Loucy (cell line): ENCODE measurements around the gene C19orf12.

Experiments
- H2AFZ ChIP-seq: fragments of 200-600 bp; sonication (generic); 2 replicates; pipeline ENCODE4 v1.6.0; 2016; ENCODE audit warnings: antibody characterized with exemption, mild to moderate bottlenecking, low read length, moderate library complexity
- H3F3A ChIP-seq: fragments of 200-600 bp; 2 replicates; pipeline ENCODE4 v1.6.0; 2016; ENCODE audit warnings: antibody characterized with exemption, low read depth, mild to moderate bottlenecking
- H3K27me3 ChIP-seq: fragments of 200-600 bp; sonication (generic); 2 replicates; pipeline ENCODE4 v1.6.1; 2014; ENCODE audit warnings: low read length, mild to moderate bottlenecking; ENCODE audit not compliant: insufficient read depth, poor library complexity, severe bottlenecking
- H3K36me3 ChIP-seq: fragments of 200-600 bp; sonication (generic); 2 replicates; pipeline ENCODE4 v1.6.1; 2016; ENCODE audit warnings: low read length; ENCODE audit not compliant: insufficient read depth
- H3K4me1 ChIP-seq: fragments of 200-600 bp; sonication (generic); 2 replicates; pipeline ENCODE4 v1.5.1; 2014; ENCODE audit warnings: low read length, mild to moderate bottlenecking; ENCODE audit not compliant: insufficient read depth, poor library complexity, severe bottlenecking
- H3K4me2 ChIP-seq: fragments of 200-600 bp; sonication (generic); 2 replicates; pipeline ENCODE4 v1.6.0; 2014; ENCODE audit warnings: antibody characterized with exemption, low read length, low read depth, mild to moderate bottlenecking; ENCODE audit not compliant: poor library complexity, severe bottlenecking
- H3K4me3 ChIP-seq: fragments of 200-600 bp; sonication (generic); 2 replicates; pipeline ENCODE4 v1.5.1; 2014; ENCODE audit warnings: low read length, mild to moderate bottlenecking, mixed read lengths; ENCODE audit not compliant: poor library complexity, severe bottlenecking
- H3K79me2 ChIP-seq: fragments of 200-600 bp; sonication (generic); 2 replicates; pipeline ENCODE4 v1.6.1; 2014; ENCODE audit warnings: low read length; ENCODE audit not compliant: insufficient read depth
- H3K9ac ChIP-seq: fragments of 200-600 bp; sonication (generic); 2 replicates; pipeline ENCODE4 v1.6.0; 2014; ENCODE audit warnings: mild to moderate bottlenecking, low read depth, low read length, moderate library complexity; ENCODE audit not compliant: poor library complexity, severe bottlenecking
- H3K9me2 ChIP-seq: fragments of 200-600 bp; sonication (generic); replicated peaks from 2 replicates; pipeline ENCODE4 v1.6.1; 2016; ENCODE audit warnings: low read depth, low read length, mixed read lengths
- H3K9me3 ChIP-seq: fragments of 200-600 bp; sonication (generic); 2 replicates; pipeline ENCODE4 v1.6.1; 2014; ENCODE audit warnings: mild to moderate bottlenecking, antibody characterized with exemption, low read length, low read depth; ENCODE audit not compliant: insufficient read depth
- H4K20me1 ChIP-seq: fragments of 200-600 bp; sonication (generic); 2 replicates; pipeline ENCODE4 v1.6.0; 2014; ENCODE audit warnings: antibody characterized with exemption, low read length, mild to moderate bottlenecking; ENCODE audit not compliant: insufficient read depth, poor library complexity, severe bottlenecking
- CTCF ChIP-seq: fragments of 200-600 bp; sonication (generic); conservative IDR thresholded peaks from 2 replicates; pipeline ENCODE4 v1.5.1; 2014; ENCODE audit warnings: mild to moderate bottlenecking, antibody characterized with exemption, low read length
- EZH2phosphoT487 ChIP-seq: fragments of 200-600 bp; IDR thresholded peaks from 2 replicates; pipeline ENCODE4 v1.6.1; 2018; ENCODE audit warnings: antibody characterized with exemption, mild to moderate bottlenecking, moderate library complexity, borderline replicate concordance

Gene C19orf12

GRCh38 chr19:29758863-29759262, 43.8 kb upstream of the C19orf12 start:
- H3F3A ChIP-seq, result no peaks in the 10 kb centered on the region; the same call in 1 of the 2 replicates
- no peaks in the 10 kb centered on the region for H3K9me2 ChIP-seq
- H3K4me1 ChIP-seq, result no peaks in the 10 kb centered on the region
- TF ChIP-seq EZH2phosphoT487 (no peak), CTCF (no peak)
- H3K9me3 ChIP-seq, result no peaks in the 10 kb centered on the region
- no peaks in the 10 kb centered on the region for H3K36me3 ChIP-seq
- no peaks in the 10 kb centered on the region for H3K27me3 ChIP-seq
- no peaks in the 10 kb centered on the region for H4K20me1 ChIP-seq
- no peak overlapping the region for H3K4me3 ChIP-seq
- no peaks in the 10 kb centered on the region for H3K79me2 ChIP-seq
- H2AFZ ChIP-seq, result no peak overlapping the region
- no peak overlapping the region for H3K4me2 ChIP-seq
- H3K9ac ChIP-seq, result no peak overlapping the region

- Histone ChIP-seq H3K27me3 (no peaks in the 10 kb centered on the region), H3K79me2 (no peaks in the 10 kb centered on the region), H4K20me1 (no peaks in the 10 kb centered on the region), H3K36me3 (no peaks in the 10 kb centered on the region), H3K9me3 (no peaks in the 10 kb centered on the region), H3K4me2 (no peak overlapping the region), H3F3A (no peaks in the 10 kb centered on the region), H2AFZ (no peak overlapping the region), H3K4me3 (no peak overlapping the region), H3K9ac (no peak overlapping the region), H3K9me2 (no peaks in the 10 kb centered on the region), H3K4me1 (no peaks in the 10 kb centered on the region)
- TF ChIP-seq EZH2phosphoT487 (no peak), CTCF (no peak)
Measured at GRCh38 chr19:29757551-29757950, 42.5 kb upstream of the C19orf12 start.

DNA sequence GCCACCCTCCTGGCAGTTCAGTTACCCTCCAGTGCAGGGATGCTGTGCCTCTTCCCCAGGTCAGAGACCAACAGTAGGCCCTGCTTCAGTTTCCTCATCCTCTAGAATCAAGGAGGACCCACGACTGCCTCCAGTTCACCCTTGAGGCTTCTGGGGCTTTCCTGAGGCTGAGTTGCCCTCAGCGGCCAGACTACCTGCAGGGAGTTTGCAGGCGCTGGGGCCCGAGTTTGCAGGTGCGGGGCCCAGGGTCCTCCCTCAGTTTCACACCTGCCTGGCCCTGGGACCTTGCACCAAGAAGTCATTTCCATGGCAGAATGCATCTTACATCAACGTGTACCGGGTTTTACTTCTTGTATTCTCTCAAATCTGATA, 38.9 kb upstream of the C19orf12 start:
- Histone ChIP-seq H3K9me2 (no peaks in the 10 kb centered on the region), H3K4me1 (no peaks in the 10 kb centered on the region), H3K79me2 (no peaks in the 10 kb centered on the region), H3K9ac (no peak overlapping the region), H2AFZ (no peak overlapping the region), H3F3A (no peaks in the 10 kb centered on the region), H3K4me3 (no peak overlapping the region), H3K36me3 (no peaks in the 10 kb centered on the region), H4K20me1 (no peaks in the 10 kb centered on the region), H3K4me2 (no peak overlapping the region), H3K27me3 (no peaks in the 10 kb centered on the region), H3K9me3 (no peaks in the 10 kb centered on the region)
- TF ChIP-seq EZH2phosphoT487 (no peak), CTCF (no peak)
